NCI-H69 (cell line): Measurements from ENCODE around the gene GANC.
A peak's percentile ranks its signal among the peaks of the same experiment; 100 is the strongest.

Experiments
- DNase-seq: peaks from one replicate; lab custom pipeline; 2025; lab: John Stamatoyannopoulos, UW

GANC gene

GRCh38 chr15:42384597-42384996 lies 111.6 kb downstream of the GANC start:
- DNase-seq = peak; percentile 1

GRCh38 chr15:42385206-42385979 lies 112.4 kb downstream of the GANC start:
- DNase-seq = peak; percentile 46

DNA sequence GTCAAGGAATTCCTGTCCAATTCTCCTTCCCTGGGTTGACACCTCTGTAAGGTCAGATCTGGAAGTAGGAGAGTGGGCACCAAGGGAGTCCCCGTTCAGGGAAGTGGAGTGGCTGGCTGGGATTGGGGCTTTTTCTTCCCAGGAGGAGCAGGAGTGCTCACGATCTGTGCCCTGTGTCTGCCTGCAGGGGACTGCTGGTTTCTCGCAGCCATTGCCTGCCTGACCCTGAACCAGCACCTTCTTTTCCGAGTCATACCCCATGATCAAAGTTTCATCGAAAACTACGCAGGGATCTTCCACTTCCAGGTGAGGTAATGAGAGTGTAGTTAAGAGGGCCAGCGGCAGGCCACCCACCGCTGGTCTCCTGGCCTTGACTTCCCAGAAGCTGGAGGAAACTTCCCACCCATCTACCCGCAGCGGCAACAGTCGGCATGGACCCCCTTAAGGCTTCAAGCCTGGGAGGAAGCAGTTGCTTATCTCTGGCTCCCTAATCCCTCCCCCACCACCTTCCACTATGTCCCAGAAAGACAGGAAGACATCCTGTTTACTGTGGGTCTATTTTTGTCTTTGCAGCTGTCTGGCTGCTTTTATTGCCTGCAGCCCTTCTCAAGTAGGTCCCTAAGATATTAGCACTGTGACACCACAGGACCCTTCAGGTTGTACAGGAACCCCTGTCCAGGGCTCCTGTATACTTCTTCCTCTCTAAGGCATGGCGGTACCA lies 113.1 kb downstream of the GANC start:
- no peak for DNase-seq

DNA sequence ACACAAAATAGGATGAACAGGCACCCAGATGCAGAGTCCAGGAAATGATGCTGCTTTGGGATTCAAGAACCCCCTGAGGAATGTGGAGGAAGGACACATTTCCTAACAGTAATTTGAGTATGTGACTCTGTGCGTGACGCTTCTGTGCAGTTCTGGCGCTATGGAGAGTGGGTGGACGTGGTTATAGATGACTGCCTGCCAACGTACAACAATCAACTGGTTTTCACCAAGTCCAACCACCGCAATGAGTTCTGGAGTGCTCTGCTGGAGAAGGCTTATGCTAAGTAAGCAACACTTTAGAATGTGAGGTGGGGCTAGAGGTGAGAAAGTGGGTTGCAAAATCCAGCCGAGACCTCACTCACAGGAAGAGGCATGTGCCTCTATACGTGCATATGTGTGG lies 114.6 kb downstream of the GANC start:
- no peak for DNase-seq

GRCh38 chr15:42392309-42393024 lies 119.5 kb downstream of the GANC start:
- no peak for DNase-seq

GRCh38 chr15:42394106-42394505 lies 121.1 kb downstream of the GANC start:
- DNase-seq = no peak

GRCh38 chr15:42395838-42396237 lies 122.8 kb downstream of the GANC start:
- peak; percentile 0 for DNase-seq

DNA sequence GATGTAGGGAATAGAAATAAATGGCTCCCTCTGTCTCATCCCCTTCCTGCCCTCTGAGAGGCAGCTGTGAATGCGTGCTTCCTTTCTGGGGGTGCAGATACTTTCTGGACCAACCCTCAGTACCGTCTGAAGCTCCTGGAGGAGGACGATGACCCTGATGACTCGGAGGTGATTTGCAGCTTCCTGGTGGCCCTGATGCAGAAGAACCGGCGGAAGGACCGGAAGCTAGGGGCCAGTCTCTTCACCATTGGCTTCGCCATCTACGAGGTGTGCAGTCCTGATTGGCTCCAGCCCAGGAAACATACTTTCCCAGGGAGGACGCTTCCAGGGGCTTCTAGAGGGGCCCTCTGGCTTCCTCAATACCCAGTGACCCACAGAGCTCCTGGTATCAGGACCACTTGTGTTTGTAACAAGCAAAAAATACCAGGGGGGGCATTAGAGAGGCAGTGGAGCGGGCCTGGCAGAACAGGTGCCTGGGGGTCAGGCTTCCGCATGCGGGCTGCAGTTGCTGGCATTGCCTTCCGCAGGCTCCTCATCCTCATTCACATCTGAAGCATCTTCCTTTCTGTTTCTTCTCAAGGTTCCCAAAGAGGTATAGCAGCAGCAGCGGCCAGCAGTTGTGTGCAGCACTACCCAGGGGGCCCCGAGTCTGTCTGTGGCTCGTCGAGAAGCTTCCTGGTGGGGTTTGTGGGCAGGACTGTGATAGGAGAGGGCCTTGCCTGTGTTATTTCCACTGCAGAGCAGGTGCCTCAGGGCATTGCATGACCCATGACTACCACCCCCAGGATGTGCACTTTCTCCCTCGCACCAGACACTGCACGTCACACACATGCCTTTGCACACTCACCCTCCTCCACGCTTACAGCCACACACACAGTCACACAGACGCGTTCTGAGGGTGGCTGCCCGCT lies 128.8 kb downstream of the GANC start:
- DNase-seq = no peak

DNA sequence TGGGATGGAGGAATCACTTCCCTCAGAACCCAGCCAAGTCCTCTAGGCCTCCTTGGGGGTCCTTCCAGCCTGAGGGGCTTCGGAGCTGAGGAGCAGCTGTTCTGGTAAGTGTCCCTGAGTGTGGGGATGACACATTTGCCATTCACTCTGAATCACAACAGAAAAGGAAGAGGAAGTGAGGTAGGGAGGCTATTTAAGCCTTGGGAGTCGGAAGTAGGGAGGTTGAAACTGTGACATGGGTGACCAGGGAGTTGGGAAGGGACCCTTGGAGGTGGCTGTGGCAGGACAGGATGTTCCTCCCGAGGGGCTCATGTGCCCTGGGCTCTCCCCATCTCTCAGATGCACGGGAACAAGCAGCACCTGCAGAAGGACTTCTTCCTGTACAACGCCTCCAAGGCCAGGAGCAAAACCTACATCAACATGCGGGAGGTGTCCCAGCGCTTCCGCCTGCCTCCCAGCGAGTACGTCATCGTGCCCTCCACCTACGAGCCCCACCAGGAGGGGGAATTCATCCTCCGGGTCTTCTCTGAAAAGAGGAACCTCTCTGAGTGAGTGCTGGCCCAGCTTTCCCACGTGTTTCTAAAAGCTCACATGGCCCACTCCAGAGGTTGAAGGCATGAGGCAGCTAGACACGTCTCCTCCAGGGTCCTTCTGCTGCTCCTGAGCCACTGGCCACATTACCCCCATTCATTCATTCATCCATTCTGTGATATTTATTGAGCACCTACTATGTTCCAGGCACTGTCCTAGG lies 129.6 kb downstream of the GANC start:
- no peak for DNase-seq

GRCh38 chr15:42403389-42403788 lies 130.4 kb downstream of the GANC start:
- DNase-seq = no peak

- DNase-seq = no peak
Observed at GRCh38 chr15:42404461-42405235, 131.6 kb downstream of the GANC start.

DNA sequence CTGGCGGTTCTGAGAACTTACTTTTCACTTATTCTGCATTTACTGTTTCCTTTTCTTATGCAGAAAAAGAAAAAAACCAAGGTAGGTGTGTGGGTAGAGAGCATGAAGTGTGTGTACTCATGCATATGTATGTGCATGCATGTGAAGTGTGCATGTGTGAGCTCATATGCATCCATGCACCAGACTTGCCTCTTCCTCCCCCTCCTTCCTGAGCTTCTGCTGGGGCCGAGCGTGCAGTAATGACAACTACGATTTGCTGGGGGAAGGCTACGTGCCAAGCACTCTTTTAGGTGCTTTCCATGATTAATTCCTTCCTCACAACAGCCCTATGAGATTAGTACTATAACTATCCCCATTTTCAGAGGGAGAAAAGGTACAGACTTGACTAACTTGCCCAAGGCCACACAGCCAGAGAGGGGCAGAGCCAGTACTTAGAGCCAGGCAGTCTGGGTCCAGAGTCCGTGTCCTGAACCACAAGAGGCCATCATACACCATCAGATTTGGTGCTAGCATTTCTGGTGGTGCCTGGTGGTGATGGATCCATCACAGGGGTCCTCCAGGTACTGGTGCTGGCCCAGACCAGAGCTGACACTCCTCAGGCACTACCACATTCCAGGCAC lies 133.0 kb downstream of the GANC start:
- no peak for DNase-seq
